ENCODE data around the gene ARNT2.

The ARNT2 gene

GRCh38 chr15:80559761-80560160 lies 155.6 kb downstream of the ARNT2 start:
- no peak for TF ChIP-seq GATA2 (IDR thresholded peaks at IDR 0.05; ENCODE audit: low read depth, low read length)
- no peak for TF ChIP-seq GATA3 (IDR thresholded peaks at IDR 0.05; ENCODE audit: low read depth, low read length)

- TF ChIP-seq GATA2 (IDR thresholded peaks at IDR 0.05; ENCODE audit: low read depth, low read length) (peak; percentile 44), GATA3 (IDR thresholded peaks at IDR 0.05; ENCODE audit: low read depth, low read length) (no peak)
These were observed 156.6 kb downstream of the ARNT2 start for GRCh38 chr15:80560601-80561400.

GRCh38 chr15:80561500-80561899 lies 157.3 kb downstream of the ARNT2 start:
- TF ChIP-seq GATA2 (IDR thresholded peaks at IDR 0.05; ENCODE audit: low read depth, low read length) (no peak), GATA3 (IDR thresholded peaks at IDR 0.05; ENCODE audit: low read depth, low read length) (no peak)

GRCh38 chr15:80562033-80562432 lies 157.9 kb downstream of the ARNT2 start:
- TF ChIP-seq GATA2 (IDR thresholded peaks at IDR 0.05; ENCODE audit: low read depth, low read length) (no peak), GATA3 (IDR thresholded peaks at IDR 0.05; ENCODE audit: low read depth, low read length) (no peak)

- no peak for TF ChIP-seq GATA3 (IDR thresholded peaks at IDR 0.05; ENCODE audit: low read depth, low read length)
- no peak for TF ChIP-seq GATA2 (IDR thresholded peaks at IDR 0.05; ENCODE audit: low read depth, low read length)
These were observed 158.7 kb downstream of the ARNT2 start for GRCh38 chr15:80562846-80563245.

- TF ChIP-seq GATA2 (IDR thresholded peaks at IDR 0.05; ENCODE audit: low read depth, low read length) (no peak), GATA3 (IDR thresholded peaks at IDR 0.05; ENCODE audit: low read depth, low read length) (no peak)
These were observed 159.3 kb downstream of the ARNT2 start for GRCh38 chr15:80563372-80563997.

GRCh38 chr15:80564056-80564455 lies 159.9 kb downstream of the ARNT2 start:
- no peak for TF ChIP-seq GATA2 (IDR thresholded peaks at IDR 0.05; ENCODE audit: low read depth, low read length)
- no peak for TF ChIP-seq GATA3 (IDR thresholded peaks at IDR 0.05; ENCODE audit: low read depth, low read length)

GRCh38 chr15:80565398-80565797 lies 161.2 kb downstream of the ARNT2 start:
- TF ChIP-seq GATA3 (IDR thresholded peaks at IDR 0.05; ENCODE audit: low read depth, low read length) (no peak), GATA2 (IDR thresholded peaks at IDR 0.05; ENCODE audit: low read depth, low read length) (no peak)

GRCh38 chr15:80565988-80566387 lies 161.8 kb downstream of the ARNT2 start:
- TF ChIP-seq GATA2 (IDR thresholded peaks at IDR 0.05; ENCODE audit: low read depth, low read length) (no peak), GATA3 (IDR thresholded peaks at IDR 0.05; ENCODE audit: low read depth, low read length) (no peak)

- TF ChIP-seq GATA3 (IDR thresholded peaks at IDR 0.05; ENCODE audit: low read depth, low read length) (no peak), GATA2 (IDR thresholded peaks at IDR 0.05; ENCODE audit: low read depth, low read length) (no peak)
These were observed 163.6 kb downstream of the ARNT2 start for GRCh38 chr15:80567721-80568157.

- TF ChIP-seq GATA2 (IDR thresholded peaks at IDR 0.05; ENCODE audit: low read depth, low read length) (no peak), GATA3 (IDR thresholded peaks at IDR 0.05; ENCODE audit: low read depth, low read length) (no peak)
These were observed 164.1 kb downstream of the ARNT2 start for GRCh38 chr15:80568298-80568697.

GRCh38 chr15:80568876-80569605 lies 164.9 kb downstream of the ARNT2 start:
- TF ChIP-seq GATA2 (IDR thresholded peaks at IDR 0.05; ENCODE audit: low read depth, low read length) (no peak), GATA3 (IDR thresholded peaks at IDR 0.05; ENCODE audit: low read depth, low read length) (no peak)

GRCh38 chr15:80569656-80570055 lies 165.5 kb downstream of the ARNT2 start:
- no peak for TF ChIP-seq GATA2 (IDR thresholded peaks at IDR 0.05; ENCODE audit: low read depth, low read length)
- no peak for TF ChIP-seq GATA3 (IDR thresholded peaks at IDR 0.05; ENCODE audit: low read depth, low read length)

GRCh38 chr15:80570553-80570952 lies 166.4 kb downstream of the ARNT2 start:
- TF ChIP-seq GATA2 (IDR thresholded peaks at IDR 0.05; ENCODE audit: low read depth, low read length) (no peak), GATA3 (IDR thresholded peaks at IDR 0.05; ENCODE audit: low read depth, low read length) (no peak)
